BE2C (cell line): ENCODE results near the gene E2F1.

Experiments used
- DNase-seq: peaks from one replicate; pipeline ENCODE4 v3.0.0-alpha.2; 2020
- H3K27me3 ChIP-seq: fragments of 250-450 bp; sonication (Bioruptor Pico); 2 replicates; pipeline ENCODE4 v1.5.1; 2020; ENCODE audit warnings: mild to moderate bottlenecking
- H3K36me3 ChIP-seq: fragments of 250-450 bp; sonication (Bioruptor Pico); 2 replicates; pipeline ENCODE4 v1.5.1; 2020; ENCODE audit warnings: mild to moderate bottlenecking
- H3K4me1 ChIP-seq: fragments of 250-450 bp; sonication (Bioruptor Pico); 2 replicates; pipeline ENCODE4 v1.5.1; 2020
- H3K4me3 ChIP-seq: 2 replicates; pipeline ENCODE4 v1.5.1; 2011; ENCODE audit warnings: low read depth, low read length
- H3K9me3 ChIP-seq: fragments of 250-450 bp; sonication (Bioruptor Pico); 2 replicates; pipeline ENCODE4 v1.5.1; 2020
- CTCF ChIP-seq: IDR thresholded peaks from 2 replicates; pipeline ENCODE4 v1.5.1; 2012; ENCODE audit warnings: mild to moderate bottlenecking, low read depth, low read length

Gene E2F1

GRCh38 chr20:33653900-33654596 is 32.1 kb downstream of the E2F1 start:
- H3K4me1 ChIP-seq: peaks cover 14% of the 10 kb centered on the region
- no peaks in the 10 kb centered on the region for H3K9me3 ChIP-seq
- peaks cover 8% of the 10 kb centered on the region for H3K36me3 ChIP-seq
- no peak for TF ChIP-seq CTCF
- no peak for DNase-seq
- no peak overlapping the region for H3K4me3 ChIP-seq
- H3K27me3 ChIP-seq: no peaks in the 10 kb centered on the region

- Histone ChIP-seq H3K9me3 (no peaks in the 10 kb centered on the region), H3K4me1 (peaks cover 21% of the 10 kb centered on the region), H3K4me3 (no peak overlapping the region), H3K36me3 (peaks cover 6% of the 10 kb centered on the region; the same call in 1 of the 2 replicates), H3K27me3 (no peaks in the 10 kb centered on the region)
- peak; percentile 83 for DNase-seq
- TF ChIP-seq CTCF: peak; percentile 99
Measured at GRCh38 chr20:33653218-33653899, 32.8 kb downstream of the E2F1 start.

- H3K27me3 ChIP-seq: no peaks in the 10 kb centered on the region
- no peak for DNase-seq
- H3K36me3 ChIP-seq: no peaks in the 10 kb centered on the region; the same call in 1 of the 2 replicates
- H3K4me3 ChIP-seq: no peak overlapping the region
- H3K9me3 ChIP-seq: no peaks in the 10 kb centered on the region
- no peak for TF ChIP-seq CTCF
- peaks cover 29% of the 10 kb centered on the region for H3K4me1 ChIP-seq
Measured at GRCh38 chr20:33651562-33652048, 34.6 kb downstream of the E2F1 start.

- no peak for TF ChIP-seq CTCF
- DNase-seq: no peak
Measured at GRCh38 chr20:33650753-33651561, 35.2 kb downstream of the E2F1 start.

GRCh38 chr20:33650111-33650752 is 36.0 kb downstream of the E2F1 start:
- Histone ChIP-seq H3K27me3 (no peaks in the 10 kb centered on the region), H3K4me3 (no peak overlapping the region), H3K36me3 (peaks cover 7% of the 10 kb centered on the region), H3K9me3 (no peaks in the 10 kb centered on the region), H3K4me1 (peaks cover 29% of the 10 kb centered on the region)
- no peak for TF ChIP-seq CTCF
- no peak for DNase-seq

More at GRCh38 chr20:33650753-33651561, 35.2 kb downstream of the E2F1 start:
- H3K9me3 ChIP-seq: no peaks in the 10 kb centered on the region
- no peaks in the 10 kb centered on the region for H3K27me3 ChIP-seq
- H3K4me3 ChIP-seq: no peak overlapping the region
- H3K4me1 ChIP-seq: peaks cover 29% of the 10 kb centered on the region
- H3K36me3 ChIP-seq: no peaks in the 10 kb centered on the region; the same call in none of the 2 replicates
